HepG2 (cell line): ENCODE measurements around the gene C11orf58. TPM values are rescaled to one million over a fixed set of nuclear protein-coding genes. Genes with fewer than 3 reads are reported as not detected.
A peak's percentile ranks its signal among the peaks of the same experiment; 100 is the strongest.

Source experiments
- BHLHE40 ChIP-seq: IDR thresholded peaks from 2 replicates; pipeline ENCODE4 v1.6.1; 2011; ENCODE audit warnings: low read length, improper control_type of control experiment
- KAT7 ChIP-seq: IDR thresholded peaks from 2 replicates; pipeline ENCODE4 v1.6.1; 2018; ENCODE audit warnings: borderline replicate concordance, missing compliant biosample characterization
- MXD4 ChIP-seq: IDR thresholded peaks from 2 replicates; pipeline ENCODE4 v1.6.1; 2016; ENCODE audit warnings: mild to moderate bottlenecking, missing biosample characterization, missing genetic modification reagents
- RARA ChIP-seq: IDR thresholded peaks from 2 replicates; pipeline ENCODE4 v1.6.1; 2016; ENCODE audit warnings: missing genetic modification reagents, missing compliant biosample characterization
- SALL1 ChIP-seq: sonication (generic); formaldehyde crosslinking; IDR thresholded peaks from 2 replicates; pipeline ENCODE4 v1.8.0; 2022; ENCODE audit warnings: mild to moderate bottlenecking, missing genetic modification reagents
- TCF7 ChIP-seq: sonication (generic); IDR thresholded peaks from 2 replicates; pipeline ENCODE4 v1.6.1; 2016; ENCODE audit warnings: antibody characterized with exemption, low read depth
- WIZ ChIP-seq: sonication (generic); formaldehyde crosslinking; IDR thresholded peaks from 2 replicates; pipeline ENCODE4 v1.5.1; 2020; ENCODE audit warnings: mild to moderate bottlenecking, missing genetic modification reagents
- ZFX ChIP-seq: sonication (generic); formaldehyde crosslinking; IDR thresholded peaks from 2 replicates; pipeline ENCODE4 v1.4.0; 2020; ENCODE audit warnings: mild to moderate bottlenecking, low read depth, missing genetic modification reagents, moderate library complexity
- ZNF350 ChIP-seq: sonication (generic); formaldehyde crosslinking; IDR thresholded peaks from 2 replicates; pipeline ENCODE4 v1.4.0; 2020; ENCODE audit warnings: mild to moderate bottlenecking, low read depth, missing genetic modification reagents, borderline replicate concordance
- ZNF432 ChIP-seq: sonication (generic); formaldehyde crosslinking; IDR thresholded peaks from 2 replicates; pipeline ENCODE4 v1.5.0; 2020; ENCODE audit warnings: missing genetic modification reagents, mild to moderate bottlenecking, borderline replicate concordance
- ZNF850 ChIP-seq: sonication (generic); formaldehyde crosslinking; conservative IDR thresholded peaks from 2 replicates; pipeline ENCODE4 v1.9.0; 2021; ENCODE audit warnings: mild to moderate bottlenecking, missing genetic modification reagents
- ZNF878 ChIP-seq: sonication (generic); formaldehyde crosslinking; IDR thresholded peaks from 2 replicates; pipeline ENCODE4 v1.8.1; 2023; ENCODE audit warnings: mild to moderate bottlenecking, missing genetic modification reagents, moderate library complexity
- polyA plus RNA-seq, 8 experiments: library from polyadenylated mRNA; depleted of rRNA in 3 of 8; stranded (reverse) in 7 of 8; unstranded in 1 of 8; fragments of >200 nt; fragmentation: Illumina TruSeq in 4 of 8; extraction: Trizol in 4 of 8; gene quantifications; 2 replicates each; pipeline versions ENCODE4 v1.2.1 to v1.2.3, GENCODE V29; 2011 to 2016; ENCODE audit warnings: low read depth in 4 of 8, missing spikeins in 1 of 8, mixed read lengths in 1 of 8; ENCODE audit not compliant: insufficient read depth in 1 of 8
- total RNA-seq, 5 experiments: library from RNA; depleted of rRNA; stranded (reverse); fragments of >200 nt; fragmentation: Illumina TruSeq; extraction: Trizol; gene quantifications; 2 replicates each; pipeline ENCODE4 v1.2.3, GENCODE V29; 2016; ENCODE audit warnings: low read depth in 1 of 5
- TF ChIP-seq, protein P1 (sequence below): sonication (generic); formaldehyde crosslinking; IDR thresholded peaks from 2 replicates; pipeline ENCODE4 v1.5.1; 2020; ENCODE audit warnings: mild to moderate bottlenecking, missing genetic modification reagents, moderate library complexity
- TF ChIP-seq, protein P2 (sequence below): sonication (generic); formaldehyde crosslinking; IDR thresholded peaks from 2 replicates; pipeline ENCODE4 v1.5.1; 2020; ENCODE audit warnings: mild to moderate bottlenecking, moderate library complexity, missing genetic modification reagents
- TF ChIP-seq, protein P3 (sequence below): sonication (generic); formaldehyde crosslinking; IDR thresholded peaks from 2 replicates; pipeline ENCODE4 v1.9.0; 2021; ENCODE audit warnings: missing genetic modification reagents, mild to moderate bottlenecking, borderline replicate concordance

The C11orf58 gene
- total and polyA plus RNA-seq, 2 of the 13 experiments (the other 11 are each of a cell fraction or from before 2014, with no cell fraction given), result 83.8 to 167 TPM

DNA sequence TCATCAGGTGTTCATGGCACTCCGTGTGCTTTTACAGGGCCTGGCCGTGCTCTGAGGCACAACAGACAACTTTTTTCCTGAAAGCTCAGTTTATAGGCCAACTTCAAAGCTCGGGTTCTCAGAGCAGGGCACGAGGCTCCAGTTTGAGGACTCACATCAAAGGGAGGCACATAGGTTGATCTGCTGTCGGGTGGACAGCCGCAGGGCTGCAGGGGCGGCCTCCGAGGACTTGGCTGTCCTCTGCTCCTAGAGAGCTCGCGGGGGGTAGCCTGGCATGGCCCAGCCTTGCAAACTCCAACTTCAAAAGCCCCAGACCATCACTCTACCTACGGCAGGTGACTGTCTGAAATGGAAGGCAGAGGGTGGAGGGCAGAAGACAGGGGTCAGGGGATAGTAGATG lies 31.6 kb downstream of the C11orf58 start (continued):
- TF ChIP-seq KAT7 (CRISPR knock-in tag) (no peak), BHLHE40 (peak; percentile 80), ZNF850 (no peak), TCF7 (peak; percentile 83), WIZ (CRISPR knock-in tag) (no peak), ZNF878 (CRISPR knock-in tag) (no peak), ZNF432 (CRISPR knock-in tag) (no peak), ZFX (CRISPR knock-in tag) (peak; percentile 17; the same call in 1 of the 2 replicates), SALL1 (CRISPR knock-in tag) (0 out of 2 replicates have a peak, but pooled peaks have one; percentile 12), ZNF350 (CRISPR knock-in tag) (no peak), MXD4 (CRISPR knock-in tag) (no peak), RARA (CRISPR knock-in tag) (peak; percentile 67; the same call in 1 of the 2 replicates)
- TF ChIP-seq, protein P1, sequence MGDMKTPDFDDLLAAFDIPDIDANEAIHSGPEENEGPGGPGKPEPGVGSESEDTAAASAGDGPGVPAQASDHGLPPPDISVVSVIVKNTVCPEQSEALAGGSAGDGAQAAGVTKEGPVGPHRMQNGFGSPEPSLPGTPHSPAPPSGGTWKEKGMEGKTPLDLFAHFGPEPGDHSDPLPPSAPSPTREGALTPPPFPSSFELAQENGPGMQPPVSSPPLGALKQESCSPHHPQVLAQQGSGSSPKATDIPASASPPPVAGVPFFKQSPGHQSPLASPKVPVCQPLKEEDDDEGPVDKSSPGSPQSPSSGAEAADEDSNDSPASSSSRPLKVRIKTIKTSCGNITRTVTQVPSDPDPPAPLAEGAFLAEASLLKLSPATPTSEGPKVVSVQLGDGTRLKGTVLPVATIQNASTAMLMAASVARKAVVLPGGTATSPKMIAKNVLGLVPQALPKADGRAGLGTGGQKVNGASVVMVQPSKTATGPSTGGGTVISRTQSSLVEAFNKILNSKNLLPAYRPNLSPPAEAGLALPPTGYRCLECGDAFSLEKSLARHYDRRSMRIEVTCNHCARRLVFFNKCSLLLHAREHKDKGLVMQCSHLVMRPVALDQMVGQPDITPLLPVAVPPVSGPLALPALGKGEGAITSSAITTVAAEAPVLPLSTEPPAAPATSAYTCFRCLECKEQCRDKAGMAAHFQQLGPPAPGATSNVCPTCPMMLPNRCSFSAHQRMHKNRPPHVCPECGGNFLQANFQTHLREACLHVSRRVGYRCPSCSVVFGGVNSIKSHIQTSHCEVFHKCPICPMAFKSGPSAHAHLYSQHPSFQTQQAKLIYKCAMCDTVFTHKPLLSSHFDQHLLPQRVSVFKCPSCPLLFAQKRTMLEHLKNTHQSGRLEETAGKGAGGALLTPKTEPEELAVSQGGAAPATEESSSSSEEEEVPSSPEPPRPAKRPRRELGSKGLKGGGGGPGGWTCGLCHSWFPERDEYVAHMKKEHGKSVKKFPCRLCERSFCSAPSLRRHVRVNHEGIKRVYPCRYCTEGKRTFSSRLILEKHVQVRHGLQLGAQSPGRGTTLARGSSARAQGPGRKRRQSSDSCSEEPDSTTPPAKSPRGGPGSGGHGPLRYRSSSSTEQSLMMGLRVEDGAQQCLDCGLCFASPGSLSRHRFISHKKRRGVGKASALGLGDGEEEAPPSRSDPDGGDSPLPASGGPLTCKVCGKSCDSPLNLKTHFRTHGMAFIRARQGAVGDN (CRISPR knock-in tag), result peak; percentile 65
- TF ChIP-seq, protein P2, sequence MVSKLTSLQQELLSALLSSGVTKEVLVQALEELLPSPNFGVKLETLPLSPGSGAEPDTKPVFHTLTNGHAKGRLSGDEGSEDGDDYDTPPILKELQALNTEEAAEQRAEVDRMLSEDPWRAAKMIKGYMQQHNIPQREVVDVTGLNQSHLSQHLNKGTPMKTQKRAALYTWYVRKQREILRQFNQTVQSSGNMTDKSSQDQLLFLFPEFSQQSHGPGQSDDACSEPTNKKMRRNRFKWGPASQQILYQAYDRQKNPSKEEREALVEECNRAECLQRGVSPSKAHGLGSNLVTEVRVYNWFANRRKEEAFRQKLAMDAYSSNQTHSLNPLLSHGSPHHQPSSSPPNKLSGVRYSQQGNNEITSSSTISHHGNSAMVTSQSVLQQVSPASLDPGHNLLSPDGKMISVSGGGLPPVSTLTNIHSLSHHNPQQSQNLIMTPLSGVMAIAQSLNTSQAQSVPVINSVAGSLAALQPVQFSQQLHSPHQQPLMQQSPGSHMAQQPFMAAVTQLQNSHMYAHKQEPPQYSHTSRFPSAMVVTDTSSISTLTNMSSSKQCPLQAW (CRISPR knock-in tag), result no peak
- TF ChIP-seq, protein P3, sequence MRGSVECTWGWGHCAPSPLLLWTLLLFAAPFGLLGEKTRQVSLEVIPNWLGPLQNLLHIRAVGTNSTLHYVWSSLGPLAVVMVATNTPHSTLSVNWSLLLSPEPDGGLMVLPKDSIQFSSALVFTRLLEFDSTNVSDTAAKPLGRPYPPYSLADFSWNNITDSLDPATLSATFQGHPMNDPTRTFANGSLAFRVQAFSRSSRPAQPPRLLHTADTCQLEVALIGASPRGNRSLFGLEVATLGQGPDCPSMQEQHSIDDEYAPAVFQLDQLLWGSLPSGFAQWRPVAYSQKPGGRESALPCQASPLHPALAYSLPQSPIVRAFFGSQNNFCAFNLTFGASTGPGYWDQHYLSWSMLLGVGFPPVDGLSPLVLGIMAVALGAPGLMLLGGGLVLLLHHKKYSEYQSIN (CRISPR knock-in tag), result no peak
